Measurements from ENCODE around the gene NFATC4. TPM values are rescaled to one million over a fixed set of nuclear protein-coding genes. Genes with fewer than 3 reads are reported as not detected.

Gene NFATC4
- total RNA-seq, 1 experiment from 2014 or later = 7.6 TPM

DNA sequence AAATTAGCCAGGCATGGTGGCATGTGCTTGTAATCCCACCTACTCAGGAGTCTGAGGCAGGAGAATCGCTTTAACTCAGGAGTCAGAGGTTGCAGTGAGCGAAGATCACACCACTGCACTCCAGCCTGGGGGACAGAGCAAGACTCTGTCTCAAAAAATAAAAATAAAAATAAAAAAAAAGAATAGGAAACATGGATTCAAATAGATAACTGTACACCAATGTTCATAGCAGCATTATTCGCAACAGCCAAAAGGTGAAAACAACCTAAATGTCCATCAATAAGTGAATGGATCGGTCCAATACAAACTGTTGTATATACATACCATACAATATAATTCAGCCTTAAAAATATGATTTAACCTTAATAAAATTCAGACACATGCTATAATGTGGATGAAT lies 25.1 kb upstream of the NFATC4 start:
- H3K36me3 ChIP-seq (ENCODE audit: control insufficient read depth in 1 of 2, insufficient read depth in 2 of 2, low read length in 2 of 2) = no peaks in the 10 kb centered on the region
- ChIA-PET RAD21 (ENCODE audit: low non-redundant PET in 1 of 2, low total read pairs in 2 of 2, uncharacterized antibody in 2 of 2, unreplicated experiment in 2 of 2) (no interaction called here), CTCF (no interaction called here), POLR2A (no interaction called here)
- no peaks in the 10 kb centered on the region for H3K4me1 ChIP-seq (ENCODE audit: control insufficient read depth in 1 of 2, insufficient read depth in 2 of 2, low read length in 2 of 2)
- H3K79me2 ChIP-seq (ENCODE audit: insufficient read depth, low read length) = no peaks in the 10 kb centered on the region
- H4K20me1 ChIP-seq (ENCODE audit: insufficient read depth) = no peaks in the 10 kb centered on the region
- no peaks in the 10 kb centered on the region for H3K27me3 ChIP-seq (ENCODE audit: insufficient read depth, low read length)
- H3K9me3 ChIP-seq (ENCODE audit: control insufficient read depth in 1 of 2, insufficient read depth in 1 of 2, low read depth in 1 of 2, low read length in 2 of 2) = no peaks in the 10 kb centered on the region
- no peak overlapping the region for H2AFZ ChIP-seq (ENCODE audit: low read depth, low read length, poor library complexity, severe bottlenecking)
- no peak for TF ChIP-seq ZFX (IDR thresholded peaks at IDR 0.05)
- no peak for TF ChIP-seq ZNF274 (IDR thresholded peaks at IDR 0.05; ENCODE audit: low read depth, low read length)
- TF ChIP-seq, protein P1, sequence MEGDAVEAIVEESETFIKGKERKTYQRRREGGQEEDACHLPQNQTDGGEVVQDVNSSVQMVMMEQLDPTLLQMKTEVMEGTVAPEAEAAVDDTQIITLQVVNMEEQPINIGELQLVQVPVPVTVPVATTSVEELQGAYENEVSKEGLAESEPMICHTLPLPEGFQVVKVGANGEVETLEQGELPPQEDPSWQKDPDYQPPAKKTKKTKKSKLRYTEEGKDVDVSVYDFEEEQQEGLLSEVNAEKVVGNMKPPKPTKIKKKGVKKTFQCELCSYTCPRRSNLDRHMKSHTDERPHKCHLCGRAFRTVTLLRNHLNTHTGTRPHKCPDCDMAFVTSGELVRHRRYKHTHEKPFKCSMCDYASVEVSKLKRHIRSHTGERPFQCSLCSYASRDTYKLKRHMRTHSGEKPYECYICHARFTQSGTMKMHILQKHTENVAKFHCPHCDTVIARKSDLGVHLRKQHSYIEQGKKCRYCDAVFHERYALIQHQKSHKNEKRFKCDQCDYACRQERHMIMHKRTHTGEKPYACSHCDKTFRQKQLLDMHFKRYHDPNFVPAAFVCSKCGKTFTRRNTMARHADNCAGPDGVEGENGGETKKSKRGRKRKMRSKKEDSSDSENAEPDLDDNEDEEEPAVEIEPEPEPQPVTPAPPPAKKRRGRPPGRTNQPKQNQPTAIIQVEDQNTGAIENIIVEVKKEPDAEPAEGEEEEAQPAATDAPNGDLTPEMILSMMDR (IDR thresholded peaks at IDR 0.05 in 2 of 3, conservative IDR thresholded peaks at IDR 0.05 in 1 of 3; ENCODE audit: borderline replicate concordance in 1 of 3, insufficient read depth in 1 of 3, low read depth in 2 of 3, low read length in 2 of 3) = no peak
- TF ChIP-seq, protein P2, sequence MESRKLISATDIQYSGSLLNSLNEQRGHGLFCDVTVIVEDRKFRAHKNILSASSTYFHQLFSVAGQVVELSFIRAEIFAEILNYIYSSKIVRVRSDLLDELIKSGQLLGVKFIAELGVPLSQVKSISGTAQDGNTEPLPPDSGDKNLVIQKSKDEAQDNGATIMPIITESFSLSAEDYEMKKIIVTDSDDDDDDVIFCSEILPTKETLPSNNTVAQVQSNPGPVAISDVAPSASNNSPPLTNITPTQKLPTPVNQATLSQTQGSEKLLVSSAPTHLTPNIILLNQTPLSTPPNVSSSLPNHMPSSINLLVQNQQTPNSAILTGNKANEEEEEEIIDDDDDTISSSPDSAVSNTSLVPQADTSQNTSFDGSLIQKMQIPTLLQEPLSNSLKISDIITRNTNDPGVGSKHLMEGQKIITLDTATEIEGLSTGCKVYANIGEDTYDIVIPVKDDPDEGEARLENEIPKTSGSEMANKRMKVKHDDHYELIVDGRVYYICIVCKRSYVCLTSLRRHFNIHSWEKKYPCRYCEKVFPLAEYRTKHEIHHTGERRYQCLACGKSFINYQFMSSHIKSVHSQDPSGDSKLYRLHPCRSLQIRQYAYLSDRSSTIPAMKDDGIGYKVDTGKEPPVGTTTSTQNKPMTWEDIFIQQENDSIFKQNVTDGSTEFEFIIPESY (IDR thresholded peaks at IDR 0.05; ENCODE audit: extremely low read depth, insufficient replicate concordance, low read length) = no peak
- TF ChIP-seq SP1 (IDR thresholded peaks at IDR 0.05; ENCODE audit: low read depth) = no peak
- TF ChIP-seq, protein P3, sequence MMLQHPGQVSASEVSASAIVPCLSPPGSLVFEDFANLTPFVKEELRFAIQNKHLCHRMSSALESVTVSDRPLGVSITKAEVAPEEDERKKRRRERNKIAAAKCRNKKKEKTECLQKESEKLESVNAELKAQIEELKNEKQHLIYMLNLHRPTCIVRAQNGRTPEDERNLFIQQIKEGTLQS (IDR thresholded peaks at IDR 0.05) = no peak
- TF ChIP-seq TCF7L2 (IDR thresholded peaks at IDR 0.05; ENCODE audit: borderline replicate concordance, extremely low read depth, insufficient read depth, insufficient read length) = no peak
- no peak overlapping the region for H3K4me2 ChIP-seq (ENCODE audit: low read length)
- intact Hi-C loops (cut with micrococcal nuclease) = no loop called here
- H3K9me2 ChIP-seq (ENCODE audit: insufficient read depth) = no peaks in the 10 kb centered on the region
- DNase-seq (ENCODE audit: low read depth, low spot score) (no peak), ATAC-seq (no peak)
- H3K4me3 ChIP-seq (replicated peaks in 1 of 2; ENCODE audit: low read depth in 1 of 2, low read length in 2 of 2) = no peak overlapping the region
- H3K27ac ChIP-seq (ENCODE audit: low read depth, low read length) = no peak overlapping the region
- no TSS peak for BruUV-seq (replicated peaks)
- H3K9ac ChIP-seq (ENCODE audit: low read length) = no peak overlapping the region
